Measurements from ENCODE around the gene GREM2. TPM values are rescaled to one million over a fixed set of nuclear protein-coding genes. Genes with fewer than 3 reads are reported as not detected.

Gene GREM2
- total RNA-seq, 1 experiment from 2014 or later: not detected

- H3K27ac ChIP-seq (ENCODE audit: low read length): no peak overlapping the region
- intact Hi-C loops (cut with micrococcal nuclease; ENCODE audit: unreplicated experiment): no loop called here
These were observed 29.0 kb downstream of the GREM2 start for GRCh38 chr1:240582953-240583352.

GRCh38 chr1:240579511-240579910, 32.4 kb downstream of the GREM2 start:
- Histone ChIP-seq H3K4me3 (ENCODE audit: low read depth in 2 of 2, low read length in 2 of 2) (no peak overlapping the region), H3K4me1 (ENCODE audit: control insufficient read depth, insufficient read depth, low read length) (no peaks in the 10 kb centered on the region), H3K9me3 (ENCODE audit: control insufficient read depth, insufficient read depth, low read depth, low read length) (no peaks in the 10 kb centered on the region), H3K27me3 (ENCODE audit: control insufficient read depth, insufficient read depth, low read length) (no peaks in the 10 kb centered on the region), H3K27ac (ENCODE audit: low read length) (no peak overlapping the region), H3K36me3 (ENCODE audit: control insufficient read depth, insufficient read depth, low read length) (no peaks in the 10 kb centered on the region)
- no peak for ATAC-seq
- CTCF ChIA-PET: no interaction called here
- TF ChIP-seq POLR2AphosphoS5 (IDR thresholded peaks at IDR 0.05; ENCODE audit: low read depth, low read length): no peak
- TF ChIP-seq, protein P1, sequence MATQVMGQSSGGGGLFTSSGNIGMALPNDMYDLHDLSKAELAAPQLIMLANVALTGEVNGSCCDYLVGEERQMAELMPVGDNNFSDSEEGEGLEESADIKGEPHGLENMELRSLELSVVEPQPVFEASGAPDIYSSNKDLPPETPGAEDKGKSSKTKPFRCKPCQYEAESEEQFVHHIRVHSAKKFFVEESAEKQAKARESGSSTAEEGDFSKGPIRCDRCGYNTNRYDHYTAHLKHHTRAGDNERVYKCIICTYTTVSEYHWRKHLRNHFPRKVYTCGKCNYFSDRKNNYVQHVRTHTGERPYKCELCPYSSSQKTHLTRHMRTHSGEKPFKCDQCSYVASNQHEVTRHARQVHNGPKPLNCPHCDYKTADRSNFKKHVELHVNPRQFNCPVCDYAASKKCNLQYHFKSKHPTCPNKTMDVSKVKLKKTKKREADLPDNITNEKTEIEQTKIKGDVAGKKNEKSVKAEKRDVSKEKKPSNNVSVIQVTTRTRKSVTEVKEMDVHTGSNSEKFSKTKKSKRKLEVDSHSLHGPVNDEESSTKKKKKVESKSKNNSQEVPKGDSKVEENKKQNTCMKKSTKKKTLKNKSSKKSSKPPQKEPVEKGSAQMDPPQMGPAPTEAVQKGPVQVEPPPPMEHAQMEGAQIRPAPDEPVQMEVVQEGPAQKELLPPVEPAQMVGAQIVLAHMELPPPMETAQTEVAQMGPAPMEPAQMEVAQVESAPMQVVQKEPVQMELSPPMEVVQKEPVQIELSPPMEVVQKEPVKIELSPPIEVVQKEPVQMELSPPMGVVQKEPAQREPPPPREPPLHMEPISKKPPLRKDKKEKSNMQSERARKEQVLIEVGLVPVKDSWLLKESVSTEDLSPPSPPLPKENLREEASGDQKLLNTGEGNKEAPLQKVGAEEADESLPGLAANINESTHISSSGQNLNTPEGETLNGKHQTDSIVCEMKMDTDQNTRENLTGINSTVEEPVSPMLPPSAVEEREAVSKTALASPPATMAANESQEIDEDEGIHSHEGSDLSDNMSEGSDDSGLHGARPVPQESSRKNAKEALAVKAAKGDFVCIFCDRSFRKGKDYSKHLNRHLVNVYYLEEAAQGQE (IDR thresholded peaks at IDR 0.05; ENCODE audit: insufficient read depth in 1 of 2, low read depth in 2 of 2, low read length in 1 of 2): no peak
- no peak for DNase-seq (ENCODE audit: low read depth, low spot score)
- in situ Hi-C loops (cut with HindIII; ENCODE audit: low pct_unique_long_range_greater_than_20kb, low sequenced_read_pairs) (no loop called here), intact Hi-C loops (cut with micrococcal nuclease; ENCODE audit: unreplicated experiment) (no loop called here)
- BruUV-seq (replicated peaks): no TSS peak
- POLR2A ChIA-PET: no interaction called here

More at GRCh38 chr1:240582953-240583352, 29.0 kb downstream of the GREM2 start:
- CTCF ChIA-PET: no interaction called here
- POLR2A ChIA-PET: no interaction called here
- TF ChIP-seq SIN3A (IDR thresholded peaks at IDR 0.05; ENCODE audit: borderline replicate concordance, insufficient read depth, low read depth, low read length): no peak
- TF ChIP-seq, protein P2, sequence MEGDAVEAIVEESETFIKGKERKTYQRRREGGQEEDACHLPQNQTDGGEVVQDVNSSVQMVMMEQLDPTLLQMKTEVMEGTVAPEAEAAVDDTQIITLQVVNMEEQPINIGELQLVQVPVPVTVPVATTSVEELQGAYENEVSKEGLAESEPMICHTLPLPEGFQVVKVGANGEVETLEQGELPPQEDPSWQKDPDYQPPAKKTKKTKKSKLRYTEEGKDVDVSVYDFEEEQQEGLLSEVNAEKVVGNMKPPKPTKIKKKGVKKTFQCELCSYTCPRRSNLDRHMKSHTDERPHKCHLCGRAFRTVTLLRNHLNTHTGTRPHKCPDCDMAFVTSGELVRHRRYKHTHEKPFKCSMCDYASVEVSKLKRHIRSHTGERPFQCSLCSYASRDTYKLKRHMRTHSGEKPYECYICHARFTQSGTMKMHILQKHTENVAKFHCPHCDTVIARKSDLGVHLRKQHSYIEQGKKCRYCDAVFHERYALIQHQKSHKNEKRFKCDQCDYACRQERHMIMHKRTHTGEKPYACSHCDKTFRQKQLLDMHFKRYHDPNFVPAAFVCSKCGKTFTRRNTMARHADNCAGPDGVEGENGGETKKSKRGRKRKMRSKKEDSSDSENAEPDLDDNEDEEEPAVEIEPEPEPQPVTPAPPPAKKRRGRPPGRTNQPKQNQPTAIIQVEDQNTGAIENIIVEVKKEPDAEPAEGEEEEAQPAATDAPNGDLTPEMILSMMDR (IDR thresholded peaks at IDR 0.05): no peak
- TF ChIP-seq TCF7L2 (IDR thresholded peaks at IDR 0.05; ENCODE audit: low read depth, low read length): no peak
- TF ChIP-seq, protein P1 (IDR thresholded peaks at IDR 0.05; ENCODE audit: insufficient read depth in 1 of 2, low read depth in 2 of 2, low read length in 1 of 2): no peak
- no peak for TF ChIP-seq POLR2AphosphoS5 (IDR thresholded peaks at IDR 0.05; ENCODE audit: low read depth, low read length)
- no peaks in the 10 kb centered on the region for H3K4me1 ChIP-seq (ENCODE audit: control insufficient read depth, insufficient read depth, low read length)
- no peak for DNase-seq (ENCODE audit: low read depth, low spot score)
- ATAC-seq: no peak
- no peak overlapping the region for H3K4me3 ChIP-seq (ENCODE audit: low read depth in 2 of 2, low read length in 2 of 2)
- no peaks in the 10 kb centered on the region for H3K27me3 ChIP-seq (ENCODE audit: control insufficient read depth, insufficient read depth, low read length)
- in situ Hi-C loops (cut with HindIII; ENCODE audit: low pct_unique_long_range_greater_than_20kb, low sequenced_read_pairs): no loop called here
- no TSS peak for BruUV-seq (replicated peaks)
- no peaks in the 10 kb centered on the region for H3K36me3 ChIP-seq (ENCODE audit: control insufficient read depth, insufficient read depth, low read length)
- no peaks in the 10 kb centered on the region for H3K9me3 ChIP-seq (ENCODE audit: control insufficient read depth, insufficient read depth, low read depth, low read length)
